Measurements from ENCODE around the gene MUC5AC. TPM values are rescaled to one million over a fixed set of nuclear protein-coding genes. Genes with fewer than 3 reads are reported as not detected.

The MUC5AC gene
- total and polyA plus RNA-seq, 2 donors, result not detected

GRCh38 chr11:1194231-1194976, 36.7 kb downstream of the MUC5AC start:
- DNase-seq (ENCODE audit: extremely low spot score), result no peak
- Histone ChIP-seq H3K36me3 (ENCODE audit: insufficient read depth) (no peaks in the 10 kb centered on the region), H3K4me3 (ENCODE audit: low read depth, low read length) (no peak overlapping the region), H3K27ac (ENCODE audit: low read depth) (no peak overlapping the region), H3K4me1 (ENCODE audit: insufficient read depth) (no peaks in the 10 kb centered on the region)
- 96% methylated on average over 59 of the region's 59 CpGs for WGBS

GRCh38 chr11:1194977-1195681, 37.4 kb downstream of the MUC5AC start:
- Histone ChIP-seq H3K27ac (ENCODE audit: low read depth) (no peak overlapping the region), H3K4me1 (ENCODE audit: insufficient read depth) (no peaks in the 10 kb centered on the region), H3K36me3 (ENCODE audit: insufficient read depth) (no peaks in the 10 kb centered on the region), H3K4me3 (ENCODE audit: low read depth, low read length) (no peak overlapping the region)
- DNase-seq (ENCODE audit: extremely low spot score), result no peak
- WGBS, result 88% methylated on average over 32 of the region's 32 CpGs

- Histone ChIP-seq H3K36me3 (ENCODE audit: insufficient read depth) (no peaks in the 10 kb centered on the region), H3K4me1 (ENCODE audit: insufficient read depth) (no peaks in the 10 kb centered on the region), H3K27ac (ENCODE audit: low read depth) (no peak overlapping the region), H3K4me3 (ENCODE audit: low read depth, low read length) (no peak overlapping the region)
- no peak for DNase-seq (ENCODE audit: extremely low spot score)
- 89% methylated on average over 41 of the region's 41 CpGs for WGBS
Observed at GRCh38 chr11:1195682-1196515, 38.1 kb downstream of the MUC5AC start.

- no peaks in the 10 kb centered on the region for H3K4me1 ChIP-seq (ENCODE audit: insufficient read depth)
- DNase-seq (ENCODE audit: extremely low spot score), result no peak
- H3K36me3 ChIP-seq (ENCODE audit: insufficient read depth), result no peaks in the 10 kb centered on the region
- 73% methylated on average over 28 of the region's 28 CpGs for WGBS
- H3K27ac ChIP-seq (ENCODE audit: low read depth), result no peak overlapping the region
- H3K4me3 ChIP-seq (ENCODE audit: low read depth, low read length), result no peak overlapping the region
Observed at GRCh38 chr11:1196516-1197391, 39.0 kb downstream of the MUC5AC start.

GRCh38 chr11:1197431-1197885, 39.7 kb downstream of the MUC5AC start:
- no peak for DNase-seq (ENCODE audit: extremely low spot score)

GRCh38 chr11:1197886-1198560, 40.3 kb downstream of the MUC5AC start:
- 69% methylated on average over 33 of the region's 33 CpGs for WGBS

More at GRCh38 chr11:1197431-1197885, 39.7 kb downstream of the MUC5AC start:
- WGBS, result 79% methylated on average over 29 of the region's 29 CpGs
- Histone ChIP-seq H3K4me3 (ENCODE audit: low read depth, low read length) (no peak overlapping the region), H3K27ac (ENCODE audit: low read depth) (no peak overlapping the region), H3K4me1 (ENCODE audit: insufficient read depth) (no peaks in the 10 kb centered on the region), H3K36me3 (ENCODE audit: insufficient read depth) (no peaks in the 10 kb centered on the region)

GRCh38 chr11:1198561-1199240, 40.9 kb downstream of the MUC5AC start:
- Histone ChIP-seq H3K4me1 (ENCODE audit: insufficient read depth) (no peaks in the 10 kb centered on the region), H3K27ac (ENCODE audit: low read depth) (no peak overlapping the region), H3K36me3 (ENCODE audit: insufficient read depth) (no peaks in the 10 kb centered on the region), H3K4me3 (ENCODE audit: low read depth, low read length) (no peak overlapping the region)
- peak; percentile 32 for DNase-seq (ENCODE audit: extremely low spot score)
- 73% methylated on average over 26 of the region's 26 CpGs for WGBS

More at GRCh38 chr11:1197886-1198560, 40.3 kb downstream of the MUC5AC start:
- Histone ChIP-seq H3K4me3 (ENCODE audit: low read depth, low read length) (no peak overlapping the region), H3K27ac (ENCODE audit: low read depth) (no peak overlapping the region), H3K36me3 (ENCODE audit: insufficient read depth) (no peaks in the 10 kb centered on the region), H3K4me1 (ENCODE audit: insufficient read depth) (no peaks in the 10 kb centered on the region)
- DNase-seq (ENCODE audit: extremely low spot score), result no peak

- no peak overlapping the region for H3K27ac ChIP-seq (ENCODE audit: low read depth)
- H3K4me3 ChIP-seq (ENCODE audit: low read depth, low read length), result no peak overlapping the region
- no peaks in the 10 kb centered on the region for H3K36me3 ChIP-seq (ENCODE audit: insufficient read depth)
- no peak for DNase-seq (ENCODE audit: extremely low spot score)
- no peaks in the 10 kb centered on the region for H3K4me1 ChIP-seq (ENCODE audit: insufficient read depth)
- WGBS, result 75% methylated on average over 27 of the region's 27 CpGs
Observed at GRCh38 chr11:1199241-1199750, 41.5 kb downstream of the MUC5AC start.

GRCh38 chr11:1199751-1200610, 42.2 kb downstream of the MUC5AC start:
- Histone ChIP-seq H3K27ac (ENCODE audit: low read depth) (no peak overlapping the region), H3K4me1 (ENCODE audit: insufficient read depth) (no peaks in the 10 kb centered on the region), H3K4me3 (ENCODE audit: low read depth, low read length) (no peak overlapping the region), H3K36me3 (ENCODE audit: insufficient read depth) (no peaks in the 10 kb centered on the region)
- WGBS, result 63% methylated on average over 47 of the region's 47 CpGs
- DNase-seq (ENCODE audit: extremely low spot score), result no peak

- H3K27ac ChIP-seq (ENCODE audit: low read depth), result no peak overlapping the region
- H3K4me3 ChIP-seq (ENCODE audit: low read depth, low read length), result no peak overlapping the region
- H3K36me3 ChIP-seq (ENCODE audit: insufficient read depth), result no peaks in the 10 kb centered on the region
- no peak for DNase-seq (ENCODE audit: extremely low spot score)
- no peaks in the 10 kb centered on the region for H3K4me1 ChIP-seq (ENCODE audit: insufficient read depth)
- 71% methylated on average over 16 of the region's 16 CpGs for WGBS
Observed at GRCh38 chr11:1200611-1201191, 42.9 kb downstream of the MUC5AC start.

Measured in urinary bladder (tissue), 4 donors.